SJSA1 (cell line): ENCODE results near the gene CNTLN. TPM values are rescaled to one million over a fixed set of nuclear protein-coding genes. Genes with fewer than 3 reads are reported as not detected.
"Not testable (repeated sequence)": the region's sequence is repeated elsewhere in the genome, so short reads cannot be mapped to it uniquely, and the experiment has no call there.

Source experiments
- DNase-seq, 2 experiments: peaks; one replicate each; pipeline ENCODE4 v3.0.0-alpha.2; 2015 to 2020; ENCODE audit warnings: low spot score in 2 of 2, low read depth in 1 of 2
- H3K27ac ChIP-seq: fragments of 250-450 bp; sonication (Bioruptor Pico); 2 replicates; pipeline ENCODE4 v1.5.1; 2020; ENCODE audit warnings: mild to moderate bottlenecking, moderate library complexity
- H3K27me3 ChIP-seq: fragments of 250-450 bp; sonication (Bioruptor Pico); replicated peaks from 2 replicates; pipeline ENCODE4 v1.5.1; 2020; ENCODE audit warnings: mild to moderate bottlenecking, moderate library complexity
- H3K36me3 ChIP-seq: fragments of 250-450 bp; sonication (Bioruptor Pico); 2 replicates; pipeline ENCODE4 v1.5.1; 2020; ENCODE audit warnings: mild to moderate bottlenecking
- H3K4me1 ChIP-seq: fragments of 250-450 bp; sonication (Bioruptor Pico); replicated peaks from 2 replicates; pipeline ENCODE4 v1.6.1; 2021; ENCODE audit warnings: mild to moderate bottlenecking
- H3K4me3 ChIP-seq: fragments of 250-450 bp; sonication (Bioruptor Pico); 2 replicates; pipeline ENCODE4 v1.5.1; 2020; ENCODE audit warnings: mild to moderate bottlenecking
- H3K9me3 ChIP-seq: fragments of 250-450 bp; sonication (Bioruptor Pico); replicated peaks from 2 replicates; pipeline ENCODE4 v1.5.1; 2020; ENCODE audit warnings: mild to moderate bottlenecking
- total RNA-seq: library from RNA; depleted of rRNA; stranded (reverse); fragments of >200 nt; shearing (Covaris generic); gene quantifications from 2 replicates; pipeline ENCODE4 v1.2.3, GENCODE V29; 2014

CNTLN gene
- total RNA-seq, 1 experiment from 2014 or later: 6.9 TPM

- Histone ChIP-seq H3K4me3 (no peak overlapping the region), H3K4me1 (no peaks in the 10 kb centered on the region), H3K27me3 (no peaks in the 10 kb centered on the region), H3K9me3 (no peaks in the 10 kb centered on the region), H3K36me3 (no peaks in the 10 kb centered on the region), H3K27ac (no peak overlapping the region)
- no peak for DNase-seq
These were observed 82.4 kb downstream of the CNTLN start for GRCh38 chr9:17217272-17217671.

GRCh38 chr9:17219261-17219660 lies 84.4 kb downstream of the CNTLN start:
- Histone ChIP-seq H3K4me3 (no peak overlapping the region), H3K4me1 (no peaks in the 10 kb centered on the region), H3K27ac (no peak overlapping the region), H3K9me3 (no peaks in the 10 kb centered on the region), H3K36me3 (no peaks in the 10 kb centered on the region), H3K27me3 (no peaks in the 10 kb centered on the region)
- DNase-seq: no peak

- H3K27me3 ChIP-seq: no peaks in the 10 kb centered on the region
- H3K4me3 ChIP-seq: no peak overlapping the region
- H3K27ac ChIP-seq: no peak overlapping the region
- H3K4me1 ChIP-seq: no peaks in the 10 kb centered on the region
- H3K9me3 ChIP-seq: no peaks in the 10 kb centered on the region
- DNase-seq: no peak
- no peaks in the 10 kb centered on the region for H3K36me3 ChIP-seq
These were observed 88.1 kb downstream of the CNTLN start for GRCh38 chr9:17222932-17223331.

DNA sequence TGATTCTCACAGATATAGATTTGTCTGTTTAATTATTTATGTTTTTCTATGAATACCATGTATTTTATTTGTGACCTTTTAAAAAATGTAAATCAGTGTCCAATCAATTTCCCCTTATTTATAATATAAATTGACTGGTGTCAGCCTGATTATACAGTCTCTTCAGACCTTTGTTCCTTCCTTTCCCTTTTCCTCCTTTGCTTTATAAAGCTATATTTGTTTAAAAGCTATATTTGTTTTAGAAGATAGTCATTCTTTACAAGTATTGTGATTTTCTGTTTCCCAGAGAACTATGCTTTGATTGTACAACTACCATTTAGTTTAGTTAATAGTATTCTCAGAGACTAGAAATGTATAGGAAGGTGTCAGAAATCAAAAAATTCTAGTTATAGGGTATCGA lies 90.6 kb downstream of the CNTLN start:
- Histone ChIP-seq H3K4me3 (no peak overlapping the region), H3K27me3 (no peaks in the 10 kb centered on the region), H3K36me3 (no peaks in the 10 kb centered on the region), H3K4me1 (no peaks in the 10 kb centered on the region), H3K27ac (no peak overlapping the region), H3K9me3 (no peaks in the 10 kb centered on the region)
- DNase-seq: no peak

GRCh38 chr9:17229945-17230560 lies 95.2 kb downstream of the CNTLN start:
- no peak for DNase-seq
- Histone ChIP-seq H3K27me3 (no peaks in the 10 kb centered on the region), H3K4me1 (no peaks in the 10 kb centered on the region)

GRCh38 chr9:17230646-17231045 lies 95.8 kb downstream of the CNTLN start:
- Histone ChIP-seq H3K4me3 (no peak overlapping the region), H3K4me1 (no peaks in the 10 kb centered on the region), H3K27ac (no peak overlapping the region), H3K27me3 (no peaks in the 10 kb centered on the region), H3K36me3 (no peaks in the 10 kb centered on the region), H3K9me3 (no peaks in the 10 kb centered on the region)
- no peak for DNase-seq

More at GRCh38 chr9:17229945-17230560, 95.2 kb downstream of the CNTLN start:
- Histone ChIP-seq H3K9me3 (no peaks in the 10 kb centered on the region), H3K36me3 (no peaks in the 10 kb centered on the region), H3K4me3 (no peak overlapping the region), H3K27ac (no peak overlapping the region)

- H3K4me3 ChIP-seq: no peak overlapping the region
- no peaks in the 10 kb centered on the region for H3K4me1 ChIP-seq
- H3K27me3 ChIP-seq: no peaks in the 10 kb centered on the region
- no peaks in the 10 kb centered on the region for H3K9me3 ChIP-seq
- H3K27ac ChIP-seq: no peak overlapping the region
- DNase-seq: no peak
- H3K36me3 ChIP-seq: no peaks in the 10 kb centered on the region
These were observed 101.3 kb downstream of the CNTLN start for GRCh38 chr9:17236147-17236546.

- Histone ChIP-seq H3K9me3 (no peaks in the 10 kb centered on the region), H3K4me1 (no peaks in the 10 kb centered on the region), H3K27me3 (no peaks in the 10 kb centered on the region), H3K4me3 (no peak overlapping the region), H3K27ac (no peak overlapping the region), H3K36me3 (no peaks in the 10 kb centered on the region)
- no peak for DNase-seq
These were observed 111.9 kb downstream of the CNTLN start for GRCh38 chr9:17246770-17247169.

GRCh38 chr9:17251100-17251499 lies 116.3 kb downstream of the CNTLN start:
- Histone ChIP-seq H3K27ac (no peak overlapping the region), H3K9me3 (no peaks in the 10 kb centered on the region), H3K4me3 (no peak overlapping the region), H3K27me3 (no peaks in the 10 kb centered on the region), H3K4me1 (no peaks in the 10 kb centered on the region), H3K36me3 (no peaks in the 10 kb centered on the region)
- DNase-seq: no peak

GRCh38 chr9:17268531-17269188 lies 133.8 kb downstream of the CNTLN start:
- H3K9me3 ChIP-seq, H3K4me3 ChIP-seq, H3K4me1 ChIP-seq, DNase-seq, H3K27ac ChIP-seq, H3K27me3 ChIP-seq, H3K36me3 ChIP-seq: not testable (repeated sequence)

DNA sequence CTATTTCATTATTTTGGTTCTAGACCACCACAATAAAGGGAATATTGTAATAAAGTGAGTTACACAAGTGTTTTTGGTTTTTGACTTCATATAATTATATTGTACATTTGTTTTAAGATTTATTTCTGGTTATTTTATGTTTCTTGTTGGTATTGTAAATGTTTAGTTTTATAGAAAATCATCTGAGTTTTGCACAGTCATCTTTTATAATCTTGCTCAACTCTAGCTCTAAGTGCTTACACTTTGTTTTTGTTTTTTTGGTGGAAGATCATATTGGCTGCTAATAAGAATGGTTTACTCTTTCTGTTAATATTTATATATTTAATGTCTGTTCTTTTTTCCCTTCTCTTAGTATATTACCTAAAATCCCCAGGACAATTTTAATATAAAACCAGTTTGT lies 135.0 kb downstream of the CNTLN start:
- no peak for DNase-seq

DNA sequence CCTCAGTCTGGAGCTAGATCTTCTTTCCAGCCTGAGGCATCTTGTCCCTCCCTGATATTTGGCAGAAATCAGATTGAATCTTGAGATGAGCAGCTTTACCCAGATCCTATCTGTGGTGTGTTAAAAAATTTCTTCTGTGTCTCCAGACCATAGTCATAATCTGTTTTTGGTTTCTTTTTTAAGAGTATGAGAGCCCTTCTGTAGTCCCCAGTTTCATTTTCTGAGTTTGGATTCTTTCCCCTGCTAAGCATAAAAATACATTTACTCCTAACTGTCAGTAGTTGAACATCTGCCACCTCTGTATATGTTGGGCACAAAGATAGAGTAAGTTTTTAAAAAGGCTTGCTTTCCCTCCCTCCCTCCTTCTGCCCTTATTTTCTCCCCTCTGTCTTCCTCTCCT lies 137.7 kb downstream of the CNTLN start:
- H3K27ac ChIP-seq: no peak overlapping the region
- no peaks in the 10 kb centered on the region for H3K27me3 ChIP-seq
- H3K36me3 ChIP-seq: no peaks in the 10 kb centered on the region
- no peaks in the 10 kb centered on the region for H3K9me3 ChIP-seq
- DNase-seq: no peak
- H3K4me1 ChIP-seq: no peaks in the 10 kb centered on the region
- H3K4me3 ChIP-seq: no peak overlapping the region

More for the DNA sequence above, 135.0 kb downstream of the CNTLN start:
- no peaks in the 10 kb centered on the region for H3K9me3 ChIP-seq
- no peaks in the 10 kb centered on the region for H3K36me3 ChIP-seq
- no peak overlapping the region for H3K4me3 ChIP-seq
- H3K4me1 ChIP-seq: no peaks in the 10 kb centered on the region
- no peaks in the 10 kb centered on the region for H3K27me3 ChIP-seq
- H3K27ac ChIP-seq: no peak overlapping the region

GRCh38 chr9:17280350-17281012 lies 145.6 kb downstream of the CNTLN start:
- DNase-seq: no peak
- Histone ChIP-seq H3K4me3 (no peak overlapping the region), H3K9me3 (no peaks in the 10 kb centered on the region), H3K27me3 (no peaks in the 10 kb centered on the region), H3K36me3 (no peaks in the 10 kb centered on the region), H3K27ac (no peak overlapping the region), H3K4me1 (no peaks in the 10 kb centered on the region)

DNA sequence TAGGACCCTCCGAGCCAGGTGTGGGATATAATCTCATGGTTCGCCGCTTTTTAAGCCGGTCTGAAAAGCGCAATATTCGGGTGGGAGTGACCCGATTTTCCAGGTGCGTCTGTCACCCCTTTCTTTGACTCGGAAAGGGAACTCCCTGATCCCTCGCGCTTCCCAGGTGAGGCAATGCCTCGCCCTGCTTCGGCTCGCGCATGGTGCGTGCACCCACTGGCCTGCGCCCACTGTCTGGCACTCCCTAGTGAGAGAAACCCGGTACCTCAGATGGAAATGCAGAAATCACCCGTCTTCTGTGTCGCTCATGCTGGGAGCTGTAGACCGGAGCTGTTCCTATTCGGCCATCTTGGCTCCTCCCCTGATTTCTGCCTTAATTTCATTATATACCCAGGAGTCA lies 155.8 kb downstream of the CNTLN start:
- not testable (repeated sequence) for H3K4me3 ChIP-seq

More for the DNA sequence above, 155.8 kb downstream of the CNTLN start:
- not testable (repeated sequence) for H3K27me3 ChIP-seq, H3K27ac ChIP-seq, H3K36me3 ChIP-seq, H3K9me3 ChIP-seq, DNase-seq, H3K4me1 ChIP-seq
